DOHH2 (cell line): Measurements from ENCODE around the gene FOXO6.

Experiments
- CTCF ChIP-seq: fragments of 200-600 bp; sonication (generic); IDR thresholded peaks from one replicate; pipeline ENCODE4 v1.5.1; 2014; ENCODE audit warnings: antibody characterized with exemption, mild to moderate bottlenecking, low read depth, low read length; ENCODE audit not compliant: poor library complexity, severe bottlenecking
- EZH2phosphoT487 ChIP-seq: fragments of 200-600 bp; sonication (generic); IDR thresholded peaks from 2 replicates; pipeline ENCODE4 v1.6.1; 2017; ENCODE audit warnings: borderline replicate concordance, mild to moderate bottlenecking, antibody characterized with exemption, low read length, moderate library complexity, mixed read lengths

DNA sequence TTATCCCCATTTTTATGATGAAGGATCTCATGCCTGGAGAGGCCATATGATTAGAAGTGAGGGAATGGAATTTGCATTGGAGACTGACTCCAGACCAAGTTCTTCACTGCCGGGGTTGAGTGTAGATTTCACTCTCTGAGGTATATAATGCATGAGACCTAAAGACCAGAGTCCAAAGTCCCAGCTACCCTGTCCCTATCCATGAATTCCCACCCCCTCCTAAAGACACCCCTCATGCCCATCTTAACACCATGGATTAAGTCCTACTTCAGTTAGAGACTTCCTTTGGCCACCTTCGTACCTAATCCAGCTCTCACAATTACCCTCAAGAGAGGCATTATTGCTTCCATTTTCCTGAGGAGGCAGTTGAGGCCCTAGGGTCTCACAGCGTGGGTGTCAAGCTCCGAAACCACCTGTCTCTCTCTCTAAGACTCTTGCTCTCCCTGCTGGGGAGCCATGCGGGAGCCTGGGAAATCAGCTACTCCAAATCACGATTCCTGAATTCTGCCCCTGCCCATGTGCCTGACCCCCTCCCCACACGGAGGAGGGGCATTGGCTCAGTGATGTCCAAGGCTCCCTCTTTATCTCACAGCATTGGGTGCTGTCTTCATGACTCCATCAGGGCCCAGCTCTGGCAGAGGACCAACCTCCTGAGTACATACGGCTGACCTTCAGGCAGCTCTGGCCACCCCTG lies 11.7 kb upstream of the FOXO6 start:
- TF ChIP-seq CTCF (no peak), EZH2phosphoT487 (no peak)
